HepG2 (cell line): ENCODE data around the gene SAE1. TPM values are rescaled to one million over a fixed set of nuclear protein-coding genes. Genes with fewer than 3 reads are reported as not detected.

Experiments used
- ARNTL ChIP-seq: sonication (generic); formaldehyde crosslinking; IDR thresholded peaks from 2 replicates; pipeline ENCODE4 v1.4.0; 2020; ENCODE audit warnings: mild to moderate bottlenecking, missing genetic modification reagents
- CCDC6 ChIP-seq: sonication (generic); formaldehyde crosslinking; IDR thresholded peaks from 2 replicates; pipeline ENCODE4 v1.8.1; 2022; ENCODE audit warnings: mild to moderate bottlenecking, missing genetic modification reagents, moderate library complexity
- CHD4 ChIP-seq: fragments of 200-600 bp; sonication (generic); IDR thresholded peaks from 2 replicates; pipeline ENCODE4 v1.7.0; 2017; ENCODE audit warnings: mild to moderate bottlenecking, low read length, borderline replicate concordance
- CREM ChIP-seq, 2 experiments: sonication (generic) in 1 of 2; formaldehyde crosslinking in 1 of 2; IDR thresholded peaks; 2 replicates each; pipeline versions ENCODE4 v1.4.0 to v1.6.1; 2016 to 2020; ENCODE audit warnings: antibody characterized with exemption in 1 of 2, mild to moderate bottlenecking in 1 of 2, missing genetic modification reagents in 1 of 2
- DNMT3B ChIP-seq: conservative IDR thresholded peaks from 2 replicates; pipeline ENCODE4 v1.6.1; 2016; ENCODE audit warnings: missing biosample characterization, control low read depth
- ELF1 ChIP-seq: sonication (generic); formaldehyde crosslinking; IDR thresholded peaks from 2 replicates; pipeline ENCODE4 v1.4.0; 2020; ENCODE audit warnings: missing genetic modification reagents
- ELF3 ChIP-seq: IDR thresholded peaks from 2 replicates; pipeline ENCODE4 v1.6.1; 2016; ENCODE audit warnings: missing genetic modification reagents, missing compliant biosample characterization
- GABPA ChIP-seq, 2 experiments: IDR thresholded peaks; 2 replicates each; pipeline ENCODE4 v1.6.1; 2011 to 2016; ENCODE audit warnings: low read depth in 2 of 2, low read length in 1 of 2, missing biosample characterization in 1 of 2, missing genetic modification characterization in 1 of 2
- GATAD1 ChIP-seq: IDR thresholded peaks from 2 replicates; pipeline ENCODE4 v1.6.1; 2016; ENCODE audit warnings: missing genetic modification reagents, missing compliant biosample characterization
- KAT8 ChIP-seq: IDR thresholded peaks from 2 replicates; pipeline ENCODE4 v1.6.1; 2016; ENCODE audit warnings: missing genetic modification reagents, missing compliant biosample characterization
- NFATC3 ChIP-seq: sonication (generic); formaldehyde crosslinking; IDR thresholded peaks from 2 replicates; pipeline ENCODE4 v1.5.1; 2020; ENCODE audit warnings: mild to moderate bottlenecking, missing genetic modification reagents
- NONO ChIP-seq, 2 experiments: fragments of 450-650 bp in 1 of 2; sonication (generic) in 1 of 2; formaldehyde crosslinking in 1 of 2; IDR thresholded peaks in 1 of 2; conservative IDR thresholded peaks in 1 of 2; 2 replicates each; pipeline versions ENCODE4 v1.6.1 to v1.8.0; 2017 to 2022; ENCODE audit warnings: mild to moderate bottlenecking in 1 of 2, missing genetic modification reagents in 1 of 2, moderate library complexity in 1 of 2
- PHF21A ChIP-seq: sonication (generic); formaldehyde crosslinking; IDR thresholded peaks from 2 replicates; pipeline ENCODE4 v1.5.0; 2020; ENCODE audit warnings: mild to moderate bottlenecking, missing genetic modification reagents
- PRPF4 ChIP-seq: fragments of 200-400 bp; formaldehyde crosslinking; IDR thresholded peaks from 2 replicates; pipeline ENCODE4 v1.6.1; 2016; ENCODE audit warnings: low read length, low read depth; ENCODE audit not compliant: poor library complexity, severe bottlenecking
- RFX5 ChIP-seq: IDR thresholded peaks from 2 replicates; pipeline ENCODE4 v1.6.1; 2011; ENCODE audit warnings: low read depth, low read length, improper control_type of control experiment
- SAP130 ChIP-seq: IDR thresholded peaks from 2 replicates; pipeline ENCODE4 v1.6.1; 2016; ENCODE audit warnings: low read depth
- SOX13 ChIP-seq, 3 experiments: fragments of 450-650 bp in 1 of 3; sonication (generic) in 1 of 3; formaldehyde crosslinking in 1 of 3; IDR thresholded peaks in 2 of 3; conservative IDR thresholded peaks in 1 of 3; 2 replicates each; pipeline versions ENCODE4 v1.5.0 to v1.6.1; 2016 to 2020; ENCODE audit warnings: antibody characterized with exemption in 1 of 3, mild to moderate bottlenecking in 1 of 3, missing compliant biosample characterization in 1 of 3, missing genetic modification reagents in 1 of 3, moderate library complexity in 1 of 3
- SP2 ChIP-seq: sonication (generic); formaldehyde crosslinking; IDR thresholded peaks from 2 replicates; pipeline ENCODE4 v1.5.1; 2020; ENCODE audit warnings: mild to moderate bottlenecking, missing genetic modification reagents
- YEATS2 ChIP-seq: sonication (generic); formaldehyde crosslinking; IDR thresholded peaks from 2 replicates; pipeline ENCODE4 v1.4.0; 2020; ENCODE audit warnings: missing genetic modification reagents, borderline replicate concordance
- ZNF143 ChIP-seq: sonication (generic); formaldehyde crosslinking; IDR thresholded peaks from 2 replicates; pipeline ENCODE4 v1.4.0; 2020; ENCODE audit warnings: missing genetic modification reagents
- ZNF788 ChIP-seq: sonication (generic); formaldehyde crosslinking; IDR thresholded peaks from 2 replicates; pipeline ENCODE4 v1.5.0; 2020; ENCODE audit warnings: mild to moderate bottlenecking, missing genetic modification reagents, borderline replicate concordance
- ZNF878 ChIP-seq: sonication (generic); formaldehyde crosslinking; IDR thresholded peaks from 2 replicates; pipeline ENCODE4 v1.8.1; 2023; ENCODE audit warnings: mild to moderate bottlenecking, missing genetic modification reagents, moderate library complexity
- ZSCAN31 ChIP-seq: sonication (generic); formaldehyde crosslinking; IDR thresholded peaks from 2 replicates; pipeline ENCODE4 v1.5.0; 2020; ENCODE audit warnings: low read depth, mild to moderate bottlenecking, missing genetic modification reagents
- ZSCAN5A ChIP-seq: sonication (generic); formaldehyde crosslinking; IDR thresholded peaks from 2 replicates; pipeline ENCODE4 v1.8.0; 2022; ENCODE audit warnings: mild to moderate bottlenecking, missing genetic modification reagents, borderline replicate concordance
- polyA plus RNA-seq, 8 experiments: library from polyadenylated mRNA; depleted of rRNA in 3 of 8; stranded (reverse) in 7 of 8; unstranded in 1 of 8; fragments of >200 nt; fragmentation: Illumina TruSeq in 4 of 8; extraction: Trizol in 4 of 8; gene quantifications; 2 replicates each; pipeline versions ENCODE4 v1.2.1 to v1.2.3, GENCODE V29; 2011 to 2016; ENCODE audit warnings: low read depth in 4 of 8, missing spikeins in 1 of 8, mixed read lengths in 1 of 8; ENCODE audit not compliant: insufficient read depth in 1 of 8
- total RNA-seq, 5 experiments: library from RNA; depleted of rRNA; stranded (reverse); fragments of >200 nt; fragmentation: Illumina TruSeq; extraction: Trizol; gene quantifications; 2 replicates each; pipeline ENCODE4 v1.2.3, GENCODE V29; 2016; ENCODE audit warnings: low read depth in 1 of 5
- TF ChIP-seq, protein P1 (sequence below): IDR thresholded peaks from 2 replicates; pipeline ENCODE4 v1.6.1; 2016; ENCODE audit warnings: missing compliant biosample characterization, missing genetic modification reagents, borderline replicate concordance
- TF ChIP-seq, protein P2 (sequence below): IDR thresholded peaks from 2 replicates; pipeline ENCODE4 v1.6.1; 2016

Gene SAE1
- total and polyA plus RNA-seq, 2 of the 13 experiments (the other 11 are each of a cell fraction or from before 2014, with no cell fraction given): 87.6 to 197 TPM

GRCh38 chr19:47255879-47256692 is 125.5 kb downstream of the SAE1 start, which contains the start of gene CCDC9 (continued):
- TF ChIP-seq CREM (IDR thresholded peaks at IDR 0.05) (peak; percentile 90), CREM (CRISPR knock-in tag; IDR thresholded peaks at IDR 0.05) (peak; percentile 70), SP2 (CRISPR knock-in tag) (peak; percentile 17; the same call in 1 of the 2 replicates), DNMT3B (CRISPR knock-in tag) (0 out of 2 replicates have a peak, but pooled peaks have one; percentile 62), YEATS2 (peak; percentile 86; the same call in 1 of the 2 replicates), ARNTL (peak; percentile 88), PHF21A (peak; percentile 83; the same call in 1 of the 2 replicates), ZSCAN5A (CRISPR knock-in tag) (peak; percentile 4; the same call in 1 of the 2 replicates), ZNF788 (CRISPR knock-in tag) (peak; percentile 60; the same call in 1 of the 2 replicates), PRPF4 (no peak), CCDC6 (CRISPR knock-in tag) (0 out of 2 replicates have a peak, but pooled peaks have one; percentile 2), ZNF878 (CRISPR knock-in tag) (no peak; the same call in 1 of the 2 replicates), NFATC3 (CRISPR knock-in tag) (no peak), GABPA (IDR thresholded peaks at IDR 0.05; ENCODE audit: low read depth, low read length) (peak; percentile 92), GABPA (CRISPR knock-in tag; IDR thresholded peaks at IDR 0.05; ENCODE audit: low read depth) (peak; percentile 94), ZSCAN31 (CRISPR knock-in tag) (peak; percentile 54; the same call in 1 of the 2 replicates), CHD4 (peak; percentile 61; the same call in 1 of the 2 replicates), RFX5 (peak; percentile 25; the same call in 1 of the 2 replicates), ELF3 (CRISPR knock-in tag) (peak; percentile 71; the same call in 1 of the 2 replicates), SAP130 (peak; percentile 88), SOX13 (IDR thresholded peaks at IDR 0.05) (no peak; the same call in 1 of the 2 replicates), SOX13 (CRISPR knock-in tag; conservative IDR thresholded peaks at IDR 0.05 in 1 of 2, IDR thresholded peaks at IDR 0.05 in 1 of 2) (peak in 1 of 2 experiments; percentile 11; a peak in 1 of 4 replicates), KAT8 (CRISPR knock-in tag) (peak; percentile 94), NONO (IDR thresholded peaks at IDR 0.05) (no peak), NONO (CRISPR knock-in tag; conservative IDR thresholded peaks at IDR 0.05) (peak; percentile 26; the same call in 1 of the 2 replicates), ZNF143 (CRISPR knock-in tag) (peak; percentile 66), GATAD1 (CRISPR knock-in tag) (peak; percentile 87), ELF1 (peak; percentile 94)
- TF ChIP-seq, protein P1, sequence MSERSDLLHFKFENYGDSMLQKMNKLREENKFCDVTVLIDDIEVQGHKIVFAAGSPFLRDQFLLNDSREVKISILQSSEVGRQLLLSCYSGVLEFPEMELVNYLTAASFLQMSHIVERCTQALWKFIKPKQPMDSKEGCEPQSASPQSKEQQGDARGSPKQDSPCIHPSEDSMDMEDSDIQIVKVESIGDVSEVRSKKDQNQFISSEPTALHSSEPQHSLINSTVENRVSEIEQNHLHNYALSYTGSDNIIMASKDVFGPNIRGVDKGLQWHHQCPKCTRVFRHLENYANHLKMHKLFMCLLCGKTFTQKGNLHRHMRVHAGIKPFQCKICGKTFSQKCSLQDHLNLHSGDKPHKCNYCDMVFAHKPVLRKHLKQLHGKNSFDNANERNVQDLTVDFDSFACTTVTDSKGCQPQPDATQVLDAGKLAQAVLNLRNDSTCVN (CRISPR knock-in tag): no peak; the same call in 1 of the 2 replicates
- TF ChIP-seq, protein P2, sequence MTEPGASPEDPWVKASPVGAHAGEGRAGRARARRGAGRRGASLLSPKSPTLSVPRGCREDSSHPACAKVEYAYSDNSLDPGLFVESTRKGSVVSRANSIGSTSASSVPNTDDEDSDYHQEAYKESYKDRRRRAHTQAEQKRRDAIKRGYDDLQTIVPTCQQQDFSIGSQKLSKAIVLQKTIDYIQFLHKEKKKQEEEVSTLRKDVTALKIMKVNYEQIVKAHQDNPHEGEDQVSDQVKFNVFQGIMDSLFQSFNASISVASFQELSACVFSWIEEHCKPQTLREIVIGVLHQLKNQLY (CRISPR knock-in tag): peak; percentile 17; the same call in 1 of the 2 replicates
